HCT116 (cell line): ENCODE results near the gene ARPC4. TPM values are rescaled to one million over a fixed set of nuclear protein-coding genes. Genes with fewer than 3 reads are reported as not detected.

Experiments used
- ATAC-seq: fragments of 200-7000 bp; cut with Tn5 transposase; 2 replicates; pipeline ENCODE4 v1.9.1; 2020; ENCODE audit warnings: mild to moderate bottlenecking, moderate library complexity
- Bru-seq: library from RNA; stranded (reverse); fragments of 400-500 nt; gene quantifications from one replicate; lab custom pipeline; 2021; lab: Mats Ljungman, UMichigan
- BruChase-seq, 2 experiments: library from RNA; stranded (reverse); fragments of 400-500 nt; gene quantifications; one replicate each; lab custom pipeline; 2021; lab: Mats Ljungman, UMichigan
- BruUV-seq: library from RNA; stranded (reverse); fragments of 400-500 nt; replicated peaks from 2 replicates; lab custom pipeline; 2021; lab: Mats Ljungman, UMichigan
- CTCF ChIA-PET: fragments of 300-600 bp; sonication (Branson Sonifier 250); formaldehyde crosslinking; loops from one replicate; lab custom pipeline; 2021; ENCODE audit warnings: antibody characterized with exemption; lab: Charles Lee
- POLR2A ChIA-PET: fragments of 300-600, 350-600 bp; sonication (Branson Sonifier 250); formaldehyde crosslinking; loops from one replicate; lab custom pipeline; 2021; ENCODE audit warnings: antibody characterized with exemption; lab: Charles Lee
- RAD21 ChIA-PET, 2 experiments: fragments of 300-600 bp; sonication (Branson Sonifier 250); formaldehyde crosslinking; loops; one replicate each; lab custom pipeline; 2023; ENCODE audit warnings: low total read pairs in 2 of 2; ENCODE audit not compliant: uncharacterized antibody in 2 of 2, unreplicated experiment in 2 of 2, low non-redundant PET in 1 of 2; lab: Charles Lee
- DNase-seq: peaks from one replicate; pipeline ENCODE4 v3.0.0-alpha.2; 2010; ENCODE audit warnings: low read depth, low spot score
- H2AFZ ChIP-seq: fragments of 200-600 bp; shearing (Covaris generic), sonication (generic); 2 replicates; pipeline ENCODE4 v1.6.1; 2017; ENCODE audit warnings: low read depth, mixed run types, mixed read lengths, antibody characterized with exemption, low read length; ENCODE audit not compliant: poor library complexity, severe bottlenecking
- H3K27ac ChIP-seq: 2 replicates; pipeline ENCODE4 v1.5.1; 2012; ENCODE audit warnings: low read depth, low read length
- H3K27me3 ChIP-seq: fragments of 200-600 bp; sonication (generic); 2 replicates; pipeline ENCODE4 v1.6.1; 2016; ENCODE audit warnings: mixed run types, low read length, mixed read lengths; ENCODE audit not compliant: insufficient read depth
- H3K36me3 ChIP-seq, 2 experiments: fragments of 200-500 bp in 1 of 2; fragments of 200-600 bp in 1 of 2; sonication (Bioruptor generic) in 1 of 2; sonication (generic) in 1 of 2; 2 replicates each; pipeline versions ENCODE4 v1.5.1 to v1.6.1; 2014 to 2016; ENCODE audit warnings: low read length in 2 of 2, inconsistent platforms in 1 of 2, mixed read lengths in 1 of 2, mixed run types in 1 of 2; ENCODE audit not compliant: insufficient read depth in 2 of 2, control insufficient read depth in 1 of 2
- H3K4me1 ChIP-seq, 2 experiments: fragments of 200-600 bp in 1 of 2; sonication (generic) in 1 of 2; 2 replicates each; pipeline versions ENCODE4 v1.5.1 to v1.6.1; 2012 to 2017; ENCODE audit warnings: low read length in 2 of 2, inconsistent platforms in 1 of 2, mild to moderate bottlenecking in 1 of 2, mixed read lengths in 1 of 2, mixed run types in 1 of 2, moderate library complexity in 1 of 2; ENCODE audit not compliant: insufficient read depth in 2 of 2, control insufficient read depth in 1 of 2
- H3K4me2 ChIP-seq: fragments of 200-600 bp; sonication (generic); 2 replicates; pipeline ENCODE4 v1.6.1; 2017; ENCODE audit warnings: mixed run types, low read length, mixed read lengths
- H3K4me3 ChIP-seq, 2 experiments: fragments of 200-600 bp in 1 of 2; sonication (generic) in 1 of 2; replicated peaks in 1 of 2; 2 replicates each; pipeline ENCODE4 v1.5.1; 2011 to 2016; ENCODE audit warnings: low read length in 2 of 2, control low read depth in 1 of 2, low read depth in 1 of 2, mild to moderate bottlenecking in 1 of 2, mixed read lengths in 1 of 2, mixed run types in 1 of 2
- H3K79me2 ChIP-seq: fragments of 200-600 bp; sonication (generic); 2 replicates; pipeline ENCODE4 v1.6.1; 2017; ENCODE audit warnings: mild to moderate bottlenecking, mixed run types, low read length, moderate library complexity, mixed read lengths; ENCODE audit not compliant: insufficient read depth
- H3K9ac ChIP-seq: fragments of 200-600 bp; sonication (generic); 2 replicates; pipeline ENCODE4 v1.6.1; 2016; ENCODE audit warnings: low read length, mixed read lengths
- H3K9me2 ChIP-seq: fragments of 200-600 bp; sonication (generic), shearing (Covaris generic); 2 replicates; pipeline ENCODE4 v1.6.1; 2017; ENCODE audit warnings: mixed run types, mild to moderate bottlenecking, moderate library complexity; ENCODE audit not compliant: insufficient read depth
- H3K9me3 ChIP-seq, 2 experiments: fragments of 200-500 bp in 1 of 2; fragments of 200-600 bp in 1 of 2; sonication (Bioruptor generic) in 1 of 2; sonication (generic) in 1 of 2; 2 replicates each; pipeline ENCODE4 v1.6.1; 2014 to 2017; ENCODE audit warnings: low read length in 2 of 2, mixed read lengths in 2 of 2, inconsistent platforms in 1 of 2, low read depth in 1 of 2, mild to moderate bottlenecking in 1 of 2, mixed run types in 1 of 2, moderate library complexity in 1 of 2; ENCODE audit not compliant: control insufficient read depth in 1 of 2, insufficient read depth in 1 of 2
- H4K20me1 ChIP-seq: fragments of 200-600 bp; sonication (generic), shearing (Covaris generic); 2 replicates; pipeline ENCODE4 v1.6.1; 2017; ENCODE audit warnings: mixed run types, mild to moderate bottlenecking, moderate library complexity; ENCODE audit not compliant: insufficient read depth
- ELF1 ChIP-seq: IDR thresholded peaks from 2 replicates; pipeline ENCODE4 v1.6.1; 2012; ENCODE audit warnings: low read depth, borderline replicate concordance
- JUND ChIP-seq: IDR thresholded peaks from 2 replicates; pipeline ENCODE4 v1.6.1; 2012
- MAX ChIP-seq: IDR thresholded peaks from 2 replicates; pipeline ENCODE4 v1.6.1; 2012
- POLR2A ChIP-seq: IDR thresholded peaks from 2 replicates; pipeline ENCODE4 v1.7.0; 2011; ENCODE audit warnings: borderline replicate concordance; ENCODE audit not compliant: insufficient read depth, insufficient read length; ENCODE audit errors: extremely low read depth
- POLR2AphosphoS5 ChIP-seq: IDR thresholded peaks from 2 replicates; pipeline ENCODE4 v1.6.1; 2011; ENCODE audit warnings: mild to moderate bottlenecking, low read depth, low read length, moderate library complexity
- SIN3A ChIP-seq: IDR thresholded peaks from 2 replicates; pipeline ENCODE4 v1.6.1; 2012; ENCODE audit warnings: low read depth
- SP1 ChIP-seq: IDR thresholded peaks from 2 replicates; pipeline ENCODE4 v1.6.1; 2012; ENCODE audit warnings: low read depth
- SRF ChIP-seq: IDR thresholded peaks from 2 replicates; pipeline ENCODE4 v1.6.1; 2012; ENCODE audit warnings: low read depth
- TCF7L2 ChIP-seq: IDR thresholded peaks from 2 replicates; pipeline ENCODE4 v1.7.0; 2011; ENCODE audit warnings: borderline replicate concordance, inconsistent platforms; ENCODE audit not compliant: insufficient read depth, insufficient read length; ENCODE audit errors: extremely low read depth
- YY1 ChIP-seq: IDR thresholded peaks from 2 replicates; pipeline ENCODE4 v1.6.1; 2011; ENCODE audit warnings: low read length, low read depth, moderate library complexity, mild to moderate bottlenecking; ENCODE audit not compliant: insufficient replicate concordance; ENCODE audit errors: extremely low read depth
- ZFX ChIP-seq: fragments of 450-650 bp; IDR thresholded peaks from 2 replicates; pipeline ENCODE4 v1.6.1; 2017
- ZNF274 ChIP-seq: fragments of 200-500 bp; sonication (Bioruptor generic); IDR thresholded peaks from 2 replicates; pipeline ENCODE4 v1.6.1; 2014; ENCODE audit warnings: mild to moderate bottlenecking, low read depth, low read length, inconsistent platforms
- intact Hi-C: fragments of 100-400 bp; cut with micrococcal nuclease; formaldehyde crosslinking; loops from 2 replicates; pipeline ENCODE4 v1.10.0; 2022
- long read RNA-seq: library from polyadenylated mRNA; unstranded; transcript quantifications from one replicate; pipeline ENCODE4 v2.0.0, GENCODE V29; 2021; ENCODE audit not compliant: unreplicated experiment
- polyA plus RNA-seq: library from polyadenylated mRNA; unstranded; fragments of >200 nt; gene quantifications from 2 replicates; pipeline ENCODE4 v1.2.1, GENCODE V29; 2012; ENCODE audit warnings: missing spikeins
- total RNA-seq: library from RNA; stranded (reverse); gene quantifications from one replicate; pipeline ENCODE4 v1.2.1, GENCODE V29; 2021; ENCODE audit not compliant: unreplicated experiment
- TF ChIP-seq, protein P1 (sequence below), 3 experiments: fragments of 200-600 bp in 1 of 3; sonication (generic) in 1 of 3; IDR thresholded peaks in 2 of 3; conservative IDR thresholded peaks in 1 of 3; 2 replicates each; pipeline ENCODE4 v1.5.1; 2012 to 2017; ENCODE audit warnings: low read depth in 2 of 3, low read length in 2 of 3, antibody characterized with exemption in 1 of 3, borderline replicate concordance in 1 of 3, control low read depth in 1 of 3, mild to moderate bottlenecking in 1 of 3, mixed read lengths in 1 of 3, mixed run types in 1 of 3, moderate library complexity in 1 of 3; ENCODE audit not compliant: insufficient read depth in 1 of 3
- TF ChIP-seq, protein P2 (sequence below): IDR thresholded peaks from 2 replicates; pipeline ENCODE4 v1.6.1; 2012; ENCODE audit warnings: low read depth
- TF ChIP-seq, protein P3 (sequence below): IDR thresholded peaks from 2 replicates; pipeline ENCODE4 v1.6.1; 2011; ENCODE audit warnings: mild to moderate bottlenecking, low read length, moderate library complexity; ENCODE audit not compliant: insufficient replicate concordance; ENCODE audit errors: extremely low read depth

ARPC4 gene
- total RNA-seq (110 TPM), Bru-seq, nascent RNA (percentile 94 among the genes with signal in this experiment), BruChase-seq, experiment 1, labeled RNA remaining after a 6-hour chase (percentile 99 among the genes with signal in this experiment), BruChase-seq, experiment 2, labeled RNA remaining after a 2-hour chase (percentile 97 among the genes with signal in this experiment)
- 61.8 and 89.3 TPM in 2 replicates for polyA plus RNA-seq
- long read RNA-seq, transcript ARPC4-201 (6 exons, 2,582 nt): major isoform, 78 of 114 reads
- long read RNA-seq, partial matches to known transcripts: 23 of 114 reads
- long read RNA-seq, other reads (novel, unspliced or antisense): 6 of 114 reads

DNA sequence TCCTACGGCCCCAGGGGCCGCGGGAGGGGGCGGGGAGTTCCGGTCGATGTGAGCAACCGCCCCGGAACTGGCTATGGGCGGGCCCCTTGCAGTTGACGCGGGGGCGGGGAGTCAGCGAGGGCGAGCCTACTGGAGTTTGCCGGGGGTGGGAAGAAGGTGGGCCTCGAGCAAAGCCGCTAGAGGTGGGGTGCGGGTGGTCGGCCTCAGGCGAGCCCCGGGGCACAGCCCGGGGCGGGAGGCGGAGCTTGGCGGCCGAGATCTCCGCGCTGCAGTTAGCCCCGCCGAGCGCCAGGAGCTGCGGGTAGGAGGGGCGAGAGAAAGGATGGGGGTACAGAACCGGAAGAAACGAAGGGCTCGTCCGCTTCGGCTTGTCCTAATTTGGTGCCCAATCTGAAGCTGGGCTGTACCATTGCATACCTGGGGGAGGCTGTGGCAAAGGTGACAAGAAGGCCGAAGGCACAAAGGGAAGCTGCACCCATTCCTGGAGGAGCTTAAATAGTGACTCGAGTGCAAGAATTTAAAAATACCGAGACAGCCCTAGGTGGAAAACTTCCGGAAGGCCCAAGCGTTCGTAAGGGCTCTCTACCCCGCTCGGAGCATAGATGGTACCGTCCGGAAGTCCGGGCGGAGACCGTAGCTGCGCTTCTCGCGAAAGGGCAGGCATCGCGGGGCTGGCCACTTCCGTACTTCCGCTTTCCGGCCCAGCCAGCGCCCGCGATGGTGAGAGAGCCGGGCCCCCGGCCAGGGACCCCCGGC is at the start of gene ARPC4, which contains the start of gene TADA3:
Gene ARPC4 (plus strand): TSS at position 678 of the 756 bp plus-strand sequence. CDS start 40 bp downstream, at position 718.
Gene TADA3 (minus strand): TSS at position 69 of the 756 bp plus-strand sequence. CDS start 1,007 bp downstream, outside the sequence.
- ATAC-seq: peak; percentile 88
- Histone ChIP-seq H3K9me3 (no peaks in the 10 kb centered on the region), H3K79me2 (peaks cover 54% of the 10 kb centered on the region), H3K27ac (peak within 1 kb of the TSS; percentile 82), H3K36me3 (peaks cover 13 to 23% of the 10 kb centered on the region in 2 experiments; a peak in 3 of 4 replicates), H2AFZ (no peak within 1 kb of the TSS), H3K9me2 (no peaks in the 10 kb centered on the region), H3K4me3 (peak within 1 kb of the TSS; percentile 81 to 87), H3K27me3 (no peaks in the 10 kb centered on the region), H4K20me1 (no peaks in the 10 kb centered on the region), H3K4me1 (peaks cover 0 to 18% of the 10 kb centered on the region in 2 experiments; a peak in 3 of 4 replicates), H3K4me2 (peak within 1 kb of the TSS; percentile 93), H3K9ac (peak within 1 kb of the TSS; percentile 97)
- RAD21 ChIA-PET: no interaction called here
- CTCF ChIA-PET: interaction anchor here (0.5 to 1.3 kb wide), 7 partner anchors 10 to 530 kb away, joined by 3 to 5 read pairs (median 4); no protein-coding TSS in a partner anchor
- intact Hi-C loops: loop anchor here (2.0 kb wide), 1 partner anchor 62 kb away; the partner anchor contains the start of gene BRPF1
- DNase-seq: peak; percentile 94
- no TSS peak for BruUV-seq
- POLR2A ChIA-PET: interaction anchor here (0.6 to 1.2 kb wide), 5 partner anchors 16 to 1292 kb away, joined by 3 to 5 read pairs (median 4); partner anchors contain the start of gene CRELD1
- TF ChIP-seq, protein P1, sequence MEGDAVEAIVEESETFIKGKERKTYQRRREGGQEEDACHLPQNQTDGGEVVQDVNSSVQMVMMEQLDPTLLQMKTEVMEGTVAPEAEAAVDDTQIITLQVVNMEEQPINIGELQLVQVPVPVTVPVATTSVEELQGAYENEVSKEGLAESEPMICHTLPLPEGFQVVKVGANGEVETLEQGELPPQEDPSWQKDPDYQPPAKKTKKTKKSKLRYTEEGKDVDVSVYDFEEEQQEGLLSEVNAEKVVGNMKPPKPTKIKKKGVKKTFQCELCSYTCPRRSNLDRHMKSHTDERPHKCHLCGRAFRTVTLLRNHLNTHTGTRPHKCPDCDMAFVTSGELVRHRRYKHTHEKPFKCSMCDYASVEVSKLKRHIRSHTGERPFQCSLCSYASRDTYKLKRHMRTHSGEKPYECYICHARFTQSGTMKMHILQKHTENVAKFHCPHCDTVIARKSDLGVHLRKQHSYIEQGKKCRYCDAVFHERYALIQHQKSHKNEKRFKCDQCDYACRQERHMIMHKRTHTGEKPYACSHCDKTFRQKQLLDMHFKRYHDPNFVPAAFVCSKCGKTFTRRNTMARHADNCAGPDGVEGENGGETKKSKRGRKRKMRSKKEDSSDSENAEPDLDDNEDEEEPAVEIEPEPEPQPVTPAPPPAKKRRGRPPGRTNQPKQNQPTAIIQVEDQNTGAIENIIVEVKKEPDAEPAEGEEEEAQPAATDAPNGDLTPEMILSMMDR (IDR thresholded peaks at IDR 0.05 in 2 of 3, conservative IDR thresholded peaks at IDR 0.05 in 1 of 3; ENCODE audit: borderline replicate concordance in 1 of 3, insufficient read depth in 1 of 3, low read depth in 2 of 3, low read length in 2 of 3): 0 out of 6 replicates have a peak, but pooled peaks of 1 of the 3 experiments have one; percentile 1
- TF ChIP-seq YY1: peak; percentile 36
- TF ChIP-seq POLR2A: no peak
- TF ChIP-seq ELF1: peak; percentile 93
- peak; percentile 99 for TF ChIP-seq SRF
- peak; percentile 73 for TF ChIP-seq JUND
- TF ChIP-seq, protein P2, sequence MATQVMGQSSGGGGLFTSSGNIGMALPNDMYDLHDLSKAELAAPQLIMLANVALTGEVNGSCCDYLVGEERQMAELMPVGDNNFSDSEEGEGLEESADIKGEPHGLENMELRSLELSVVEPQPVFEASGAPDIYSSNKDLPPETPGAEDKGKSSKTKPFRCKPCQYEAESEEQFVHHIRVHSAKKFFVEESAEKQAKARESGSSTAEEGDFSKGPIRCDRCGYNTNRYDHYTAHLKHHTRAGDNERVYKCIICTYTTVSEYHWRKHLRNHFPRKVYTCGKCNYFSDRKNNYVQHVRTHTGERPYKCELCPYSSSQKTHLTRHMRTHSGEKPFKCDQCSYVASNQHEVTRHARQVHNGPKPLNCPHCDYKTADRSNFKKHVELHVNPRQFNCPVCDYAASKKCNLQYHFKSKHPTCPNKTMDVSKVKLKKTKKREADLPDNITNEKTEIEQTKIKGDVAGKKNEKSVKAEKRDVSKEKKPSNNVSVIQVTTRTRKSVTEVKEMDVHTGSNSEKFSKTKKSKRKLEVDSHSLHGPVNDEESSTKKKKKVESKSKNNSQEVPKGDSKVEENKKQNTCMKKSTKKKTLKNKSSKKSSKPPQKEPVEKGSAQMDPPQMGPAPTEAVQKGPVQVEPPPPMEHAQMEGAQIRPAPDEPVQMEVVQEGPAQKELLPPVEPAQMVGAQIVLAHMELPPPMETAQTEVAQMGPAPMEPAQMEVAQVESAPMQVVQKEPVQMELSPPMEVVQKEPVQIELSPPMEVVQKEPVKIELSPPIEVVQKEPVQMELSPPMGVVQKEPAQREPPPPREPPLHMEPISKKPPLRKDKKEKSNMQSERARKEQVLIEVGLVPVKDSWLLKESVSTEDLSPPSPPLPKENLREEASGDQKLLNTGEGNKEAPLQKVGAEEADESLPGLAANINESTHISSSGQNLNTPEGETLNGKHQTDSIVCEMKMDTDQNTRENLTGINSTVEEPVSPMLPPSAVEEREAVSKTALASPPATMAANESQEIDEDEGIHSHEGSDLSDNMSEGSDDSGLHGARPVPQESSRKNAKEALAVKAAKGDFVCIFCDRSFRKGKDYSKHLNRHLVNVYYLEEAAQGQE: no peak
- peak; percentile 89 for TF ChIP-seq POLR2AphosphoS5
- TF ChIP-seq SP1: peak; percentile 70
- TF ChIP-seq ZFX: no peak
- peak; percentile 15; the same call in 1 of the 2 replicates for TF ChIP-seq SIN3A
- TF ChIP-seq ZNF274: no peak
- TF ChIP-seq, protein P3, sequence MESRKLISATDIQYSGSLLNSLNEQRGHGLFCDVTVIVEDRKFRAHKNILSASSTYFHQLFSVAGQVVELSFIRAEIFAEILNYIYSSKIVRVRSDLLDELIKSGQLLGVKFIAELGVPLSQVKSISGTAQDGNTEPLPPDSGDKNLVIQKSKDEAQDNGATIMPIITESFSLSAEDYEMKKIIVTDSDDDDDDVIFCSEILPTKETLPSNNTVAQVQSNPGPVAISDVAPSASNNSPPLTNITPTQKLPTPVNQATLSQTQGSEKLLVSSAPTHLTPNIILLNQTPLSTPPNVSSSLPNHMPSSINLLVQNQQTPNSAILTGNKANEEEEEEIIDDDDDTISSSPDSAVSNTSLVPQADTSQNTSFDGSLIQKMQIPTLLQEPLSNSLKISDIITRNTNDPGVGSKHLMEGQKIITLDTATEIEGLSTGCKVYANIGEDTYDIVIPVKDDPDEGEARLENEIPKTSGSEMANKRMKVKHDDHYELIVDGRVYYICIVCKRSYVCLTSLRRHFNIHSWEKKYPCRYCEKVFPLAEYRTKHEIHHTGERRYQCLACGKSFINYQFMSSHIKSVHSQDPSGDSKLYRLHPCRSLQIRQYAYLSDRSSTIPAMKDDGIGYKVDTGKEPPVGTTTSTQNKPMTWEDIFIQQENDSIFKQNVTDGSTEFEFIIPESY: peak; percentile 95
- TF ChIP-seq MAX: no peak; the same call in 1 of the 2 replicates
- TF ChIP-seq TCF7L2: peak; percentile 44
